K562 (cell line): Measurements from ENCODE around the gene APC. TPM values are rescaled to one million over a fixed set of nuclear protein-coding genes. Genes with fewer than 3 reads are reported as not detected.

Experiments used
- ATAC-seq: fragments of 200-7000 bp; cut with Tn5 transposase; 3 replicates; pipeline ENCODE4 v1.9.1; 2020; ENCODE audit warnings: moderate library complexity
- BruUV-seq: library from RNA; stranded (reverse); fragments of 400-500 nt; replicated peaks from 2 replicates; lab custom pipeline; 2021; lab: Mats Ljungman, UMichigan
- CTCF ChIA-PET: fragments of 300-600 bp; formaldehyde crosslinking; extraction: SDS; loops from one replicate; lab custom pipeline; 2021; ENCODE audit warnings: low intra/inter-chr PET ratio; lab: Yijun Ruan, JAX
- POLR2A ChIA-PET: fragments of 300-600, 350-650 bp; sonication (Branson Sonifier 250); formaldehyde crosslinking; extraction: SDS; loops from one replicate; lab custom pipeline; 2021; ENCODE audit warnings: antibody characterized with exemption, inconsistent platforms; lab: Yijun Ruan, JAX
- DNase-seq, 4 experiments: peaks; one replicate each; pipeline versions ENCODE4 v3.0.0 to v3.0.0-alpha.2; 2011 to 2018; ENCODE audit warnings: low spot score in 3 of 4, mixed read lengths in 3 of 4; ENCODE audit errors: extremely low read depth in 1 of 4
- FAIRE-seq: peaks from 2 replicates; lab custom pipeline; 2011; peaks lifted over from hg19 to GRCh38; lab: Jason Lieb, UNC
- H2AFZ ChIP-seq: 2 replicates; pipeline ENCODE4 v1.6.0; 2011; ENCODE audit warnings: low read depth, low read length, control low read depth, inconsistent platforms
- H3K27ac ChIP-seq: fragments of 200-600 bp; 3 replicates; pipeline ENCODE4 v1.8.0; 2011; ENCODE audit warnings: low read depth, mild to moderate bottlenecking, control low read depth, inconsistent platforms, low read length, moderate library complexity, mixed read lengths; ENCODE audit errors: extremely low read depth
- H3K27me3 ChIP-seq, 2 experiments: fragments of 300-600 bp in 1 of 2; 2 replicates in 1 of 2; 3 replicates in 1 of 2; pipeline versions ENCODE4 v1.6.0 to v1.8.0; 2011; ENCODE audit warnings: inconsistent platforms in 2 of 2, low read length in 2 of 2, mild to moderate bottlenecking in 1 of 2, mixed read lengths in 1 of 2, moderate library complexity in 1 of 2; ENCODE audit not compliant: control insufficient read depth in 2 of 2, insufficient read depth in 2 of 2
- H3K36me3 ChIP-seq: fragments of 300-600 bp; 3 replicates; pipeline ENCODE4 v1.8.0; 2011; ENCODE audit warnings: mild to moderate bottlenecking, low read length, inconsistent platforms; ENCODE audit not compliant: control insufficient read depth, insufficient read depth
- H3K4me1 ChIP-seq, 2 experiments: fragments of 200-600 bp in 1 of 2; replicated peaks in 1 of 2; 2 replicates in 1 of 2; 3 replicates in 1 of 2; pipeline versions ENCODE4 v1.5.1 to v1.8.0; 2011; ENCODE audit warnings: inconsistent platforms in 2 of 2, low read length in 2 of 2, mild to moderate bottlenecking in 1 of 2, mixed read lengths in 1 of 2, moderate library complexity in 1 of 2; ENCODE audit not compliant: control insufficient read depth in 2 of 2, insufficient read depth in 2 of 2
- H3K4me2 ChIP-seq: 2 replicates; pipeline ENCODE4 v1.6.1; 2011; ENCODE audit warnings: low read length, control low read depth, inconsistent platforms, mixed read lengths; ENCODE audit not compliant: insufficient read depth
- H3K4me3 ChIP-seq: fragments of 200-600 bp; sonication (generic), shearing (Covaris generic); 2 replicates; pipeline ENCODE4 v1.5.1; 2016; ENCODE audit warnings: control low read depth, inconsistent platforms
- H3K79me2 ChIP-seq: fragments of 200-600 bp; 3 replicates; pipeline ENCODE4 v1.8.0; 2011; ENCODE audit warnings: low read length, inconsistent platforms; ENCODE audit not compliant: control insufficient read depth, insufficient read depth
- H3K9ac ChIP-seq, 2 experiments: 2 replicates each; pipeline versions ENCODE4 v1.6.0 to v1.6.1; 2011; ENCODE audit warnings: low read depth in 2 of 2, low read length in 2 of 2, control low read depth in 1 of 2, inconsistent platforms in 1 of 2, mild to moderate bottlenecking in 1 of 2, mixed read lengths in 1 of 2; ENCODE audit not compliant: insufficient read depth in 1 of 2
- H3K9me1 ChIP-seq: one replicate; pipeline ENCODE4 v1.6.0; 2011; ENCODE audit warnings: inconsistent platforms, mild to moderate bottlenecking, low read length, moderate library complexity; ENCODE audit not compliant: control insufficient read depth, insufficient read depth
- H3K9me3 ChIP-seq: replicated peaks from 2 replicates; pipeline ENCODE4 v1.5.1; 2011; ENCODE audit warnings: low read depth, low read length, inconsistent platforms; ENCODE audit not compliant: control insufficient read depth, insufficient read depth
- H4K20me1 ChIP-seq: replicated peaks from 2 replicates; pipeline ENCODE4 v1.6.1; 2011; ENCODE audit warnings: low read length, inconsistent platforms, mixed read lengths; ENCODE audit not compliant: control insufficient read depth, insufficient read depth
- ETV1 ChIP-seq: fragments of 450-650 bp; conservative IDR thresholded peaks from 2 replicates; pipeline ENCODE4 v1.6.1; 2016; ENCODE audit warnings: missing genetic modification characterization, control low read depth, low read depth, missing compliant biosample characterization
- HDAC3 ChIP-seq: fragments of 450-650 bp; IDR thresholded peaks from 2 replicates; pipeline ENCODE4 v1.6.1; 2018; ENCODE audit warnings: borderline replicate concordance, mild to moderate bottlenecking, moderate library complexity; ENCODE audit not compliant: partially characterized antibody
- HMBOX1 ChIP-seq: sonication (generic); IDR thresholded peaks from 2 replicates; pipeline ENCODE4 v1.6.1; 2016
- KLF13 ChIP-seq: fragments of 450-650 bp; IDR thresholded peaks from 2 replicates; pipeline ENCODE4 v1.6.1; 2016; ENCODE audit warnings: missing genetic modification characterization, low read depth, mild to moderate bottlenecking, missing compliant biosample characterization, moderate library complexity, borderline replicate concordance
- LEF1 ChIP-seq: fragments of 450-650 bp; IDR thresholded peaks from 2 replicates; pipeline ENCODE4 v1.6.1; 2016; ENCODE audit warnings: mild to moderate bottlenecking
- NCOA4 ChIP-seq: fragments of 450-650 bp; IDR thresholded peaks from 2 replicates; pipeline ENCODE4 v1.6.1; 2018; ENCODE audit warnings: mild to moderate bottlenecking; ENCODE audit not compliant: partially characterized antibody
- ZFP30 ChIP-seq: fragments of 250-450 bp; sonication (Bioruptor Pico); IDR thresholded peaks from 2 replicates; pipeline ENCODE4 v1.8.0; 2022; ENCODE audit warnings: moderate library complexity, mild to moderate bottlenecking, inconsistent platforms, borderline replicate concordance
- ZNF518B ChIP-seq: fragments of 250-450 bp; sonication (Bioruptor Pico); IDR thresholded peaks from 2 replicates; pipeline ENCODE4 v1.5.0; 2021; ENCODE audit warnings: mild to moderate bottlenecking, moderate library complexity
- ZNF766 ChIP-seq: fragments of 200-800 bp; sonication (Bioruptor generic); conservative IDR thresholded peaks from 2 replicates; pipeline ENCODE4 v1.6.1; 2016; ENCODE audit warnings: missing genetic modification characterization, missing compliant biosample characterization
- ZZZ3 ChIP-seq: fragments of 450-650 bp; IDR thresholded peaks from 2 replicates; pipeline ENCODE4 v1.6.1; 2016; ENCODE audit warnings: antibody characterized with exemption, mild to moderate bottlenecking, moderate library complexity
- WGBS: fragments of 100-300 bp; shearing (Covaris generic); methylation state at CpG from one replicate; pipeline ENCODE4 v1.1.6; 2016; ENCODE audit warnings: low coverage, mixed read lengths; ENCODE audit not compliant: insufficient coverage; ENCODE audit errors: missing lambda C conversion rate; 5-methylcytosine and 5-hydroxymethylcytosine counted together
- in situ Hi-C: fragments of 300-500 bp; cut with MboI; formaldehyde crosslinking; loops from 4 replicates; pipeline ENCODE4 v1.15.0; 2018; ENCODE audit warnings: inconsistent platforms, mixed read lengths
- intact Hi-C: fragments of 100-400 bp; cut with micrococcal nuclease; formaldehyde crosslinking; loops from 2 replicates; pipeline ENCODE4 v1.14.2; 2022
- polyA plus RNA-seq, 8 experiments: library from polyadenylated mRNA; depleted of rRNA in 4 of 8; stranded (reverse) in 5 of 8; unstranded in 3 of 8; fragments of >200 nt; fragmentation: Nextera tagmentation in 2 of 8; fragmentation: Illumina TruSeq in 1 of 8; extraction: Ambion mirVana in 2 of 8; extraction: Trizol in 1 of 8; gene quantifications; 2 replicates each; pipeline versions ENCODE4 v1.2.1 to v1.2.3, GENCODE V29; 2011 to 2014; ENCODE audit warnings: inconsistent platforms in 1 of 8, missing spikeins in 1 of 8
- total RNA-seq, 7 experiments: library from RNA; depleted of rRNA in 6 of 7; stranded (reverse); fragments of >200 nt in 6 of 7; fragmentation: Illumina TruSeq in 2 of 7; extraction: Trizol in 2 of 7; gene quantifications; 2 replicates each; pipeline versions ENCODE4 v1.2.1 to v1.2.3, GENCODE V29; 2011 to 2021; ENCODE audit warnings: low replicate concordance in 1 of 7
- TF ChIP-seq, protein P1 (sequence below): sonication (generic); formaldehyde crosslinking; IDR thresholded peaks from 2 replicates; pipeline ENCODE4 v1.8.1; 2023; ENCODE audit warnings: mild to moderate bottlenecking, missing genetic modification reagents, moderate library complexity

The APC gene
- total and polyA plus RNA-seq, 9 of the 15 experiments (the other 6 are each of a cell fraction or from before 2014, with no cell fraction given) = 5.7 to 29.5 (median 15.4) TPM

GRCh38 chr5:112784726-112785125 lies 47.0 kb downstream of the APC start:
- Histone ChIP-seq H3K4me2 (no peak overlapping the region), H3K27ac (no peak overlapping the region), H3K4me1 (no peaks in the 10 kb centered on the region), H3K9me1 (no peaks in the 10 kb centered on the region)
- no peak for ATAC-seq
- intact Hi-C loops = no loop called here
- 97% methylated on average over 2 of the region's 2 CpGs for WGBS
- POLR2A ChIA-PET = interaction anchor here (0.6 kb wide), 1 partner anchor 46 kb away, joined by 3 read pairs; no protein-coding TSS in a partner anchor
- no peak for TF ChIP-seq KLF13 (tag)
- no peak for TF ChIP-seq HMBOX1
- no peak for TF ChIP-seq HDAC3
- TF ChIP-seq ZNF766 (CRISPR knock-in tag) = no peak
- TF ChIP-seq ZFP30 (CRISPR knock-in tag) = no peak
- no peak for TF ChIP-seq ETV1 (tag)
- TF ChIP-seq LEF1 = no peak
- no peak for TF ChIP-seq ZZZ3
- TF ChIP-seq, protein P1, sequence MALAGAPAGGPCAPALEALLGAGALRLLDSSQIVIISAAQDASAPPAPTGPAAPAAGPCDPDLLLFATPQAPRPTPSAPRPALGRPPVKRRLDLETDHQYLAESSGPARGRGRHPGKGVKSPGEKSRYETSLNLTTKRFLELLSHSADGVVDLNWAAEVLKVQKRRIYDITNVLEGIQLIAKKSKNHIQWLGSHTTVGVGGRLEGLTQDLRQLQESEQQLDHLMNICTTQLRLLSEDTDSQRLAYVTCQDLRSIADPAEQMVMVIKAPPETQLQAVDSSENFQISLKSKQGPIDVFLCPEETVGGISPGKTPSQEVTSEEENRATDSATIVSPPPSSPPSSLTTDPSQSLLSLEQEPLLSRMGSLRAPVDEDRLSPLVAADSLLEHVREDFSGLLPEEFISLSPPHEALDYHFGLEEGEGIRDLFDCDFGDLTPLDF (CRISPR knock-in tag) = no peak
- no peak for TF ChIP-seq ZNF518B (CRISPR knock-in tag)
- no peak for TF ChIP-seq NCOA4
- TF ChIP-seq, all 486 proteins: peak for 0
- no peaks in the 10 kb centered on the region for H3K27me3 ChIP-seq
- no peaks in the 10 kb centered on the region for H3K79me2 ChIP-seq
- no TSS peak for BruUV-seq
- no peaks in the 10 kb centered on the region for H3K9me3 ChIP-seq
- no peak overlapping the region for H2AFZ ChIP-seq
- in situ Hi-C loops = no loop called here
- FAIRE-seq (no peak), DNase-seq (no peak)
- CTCF ChIA-PET = no interaction called here
- no peaks in the 10 kb centered on the region for H4K20me1 ChIP-seq
- peaks cover 35% of the 10 kb centered on the region for H3K36me3 ChIP-seq
- no peak overlapping the region for H3K9ac ChIP-seq
- no peak overlapping the region for H3K4me3 ChIP-seq
